Uterus (tissue), 2 donors: Measurements from ENCODE around the gene RSRC1.

Experiments used
- POLR2A ChIP-seq, 2 donors: fragments of 450-650 bp; IDR thresholded peaks; one replicate each; pipeline ENCODE4 v1.6.1; 2016; ENCODE audit warnings: antibody characterized with exemption in 2 of 2, mild to moderate bottlenecking in 1 of 2, moderate library complexity in 1 of 2
- TF ChIP-seq, protein P1 (sequence below), 4 experiments: fragments of 200-600 bp in 2 of 4; fragments of 450-650 bp in 2 of 4; sonication (generic) in 2 of 4; IDR thresholded peaks; one replicate each; pipeline ENCODE4 v1.5.1; 2016 to 2019; ENCODE audit warnings: antibody characterized with exemption in 4 of 4, mild to moderate bottlenecking in 2 of 4, moderate library complexity in 1 of 4

DNA sequence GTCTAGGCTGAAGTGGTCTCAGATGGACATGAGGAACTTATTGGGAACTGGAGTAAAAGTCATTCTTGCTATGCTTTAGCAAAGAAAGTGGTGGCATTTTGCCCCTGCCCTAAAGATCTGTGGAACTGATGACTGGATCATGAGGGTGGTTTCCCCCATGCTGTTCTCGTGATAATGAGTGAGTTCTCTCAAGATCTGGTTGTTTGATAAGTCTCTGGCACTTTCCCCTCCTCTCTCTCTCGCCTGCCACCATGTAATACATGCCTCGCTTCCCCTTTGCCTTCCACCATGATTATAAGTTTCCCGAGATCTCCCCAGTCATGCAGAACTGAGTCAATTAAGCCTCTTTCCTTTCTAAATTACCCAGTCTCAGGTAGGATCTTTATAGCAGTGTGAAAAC is 449.6 kb downstream of the RSRC1 start:
- TF ChIP-seq, protein P1, sequence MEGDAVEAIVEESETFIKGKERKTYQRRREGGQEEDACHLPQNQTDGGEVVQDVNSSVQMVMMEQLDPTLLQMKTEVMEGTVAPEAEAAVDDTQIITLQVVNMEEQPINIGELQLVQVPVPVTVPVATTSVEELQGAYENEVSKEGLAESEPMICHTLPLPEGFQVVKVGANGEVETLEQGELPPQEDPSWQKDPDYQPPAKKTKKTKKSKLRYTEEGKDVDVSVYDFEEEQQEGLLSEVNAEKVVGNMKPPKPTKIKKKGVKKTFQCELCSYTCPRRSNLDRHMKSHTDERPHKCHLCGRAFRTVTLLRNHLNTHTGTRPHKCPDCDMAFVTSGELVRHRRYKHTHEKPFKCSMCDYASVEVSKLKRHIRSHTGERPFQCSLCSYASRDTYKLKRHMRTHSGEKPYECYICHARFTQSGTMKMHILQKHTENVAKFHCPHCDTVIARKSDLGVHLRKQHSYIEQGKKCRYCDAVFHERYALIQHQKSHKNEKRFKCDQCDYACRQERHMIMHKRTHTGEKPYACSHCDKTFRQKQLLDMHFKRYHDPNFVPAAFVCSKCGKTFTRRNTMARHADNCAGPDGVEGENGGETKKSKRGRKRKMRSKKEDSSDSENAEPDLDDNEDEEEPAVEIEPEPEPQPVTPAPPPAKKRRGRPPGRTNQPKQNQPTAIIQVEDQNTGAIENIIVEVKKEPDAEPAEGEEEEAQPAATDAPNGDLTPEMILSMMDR (IDR thresholded peaks at IDR 0.05), result no peak
- no peak for TF ChIP-seq POLR2A (IDR thresholded peaks at IDR 0.05)
